Fibroblast of gingiva (primary cell): Measurements from ENCODE around the gene FUOM.

Source experiments
- DNase-seq: peaks from one replicate; pipeline ENCODE4 v3.0.0-alpha.2; 2011; ENCODE audit warnings: low read depth

FUOM gene

GRCh38 chr10:133366751-133367150 is 8.9 kb upstream of the FUOM start:
- DNase-seq = no peak

DNA sequence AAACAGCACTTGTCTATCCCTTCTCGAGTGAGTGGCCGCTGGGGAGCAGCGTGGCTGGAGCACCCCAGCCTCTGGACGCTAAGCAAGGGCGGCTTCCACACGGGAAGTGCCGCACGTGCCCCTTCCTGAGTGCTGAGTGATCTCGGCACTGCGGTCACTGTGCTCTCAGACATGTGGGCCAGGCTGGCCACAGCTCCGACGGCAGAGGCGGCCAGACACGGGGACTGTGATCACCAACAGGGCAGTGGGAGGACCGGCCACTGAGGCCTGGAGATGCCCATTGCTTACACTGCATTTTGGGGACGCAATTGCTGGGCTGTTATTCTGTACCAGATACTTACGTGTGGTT is 8.3 kb upstream of the FUOM start:
- no peak for DNase-seq

DNA sequence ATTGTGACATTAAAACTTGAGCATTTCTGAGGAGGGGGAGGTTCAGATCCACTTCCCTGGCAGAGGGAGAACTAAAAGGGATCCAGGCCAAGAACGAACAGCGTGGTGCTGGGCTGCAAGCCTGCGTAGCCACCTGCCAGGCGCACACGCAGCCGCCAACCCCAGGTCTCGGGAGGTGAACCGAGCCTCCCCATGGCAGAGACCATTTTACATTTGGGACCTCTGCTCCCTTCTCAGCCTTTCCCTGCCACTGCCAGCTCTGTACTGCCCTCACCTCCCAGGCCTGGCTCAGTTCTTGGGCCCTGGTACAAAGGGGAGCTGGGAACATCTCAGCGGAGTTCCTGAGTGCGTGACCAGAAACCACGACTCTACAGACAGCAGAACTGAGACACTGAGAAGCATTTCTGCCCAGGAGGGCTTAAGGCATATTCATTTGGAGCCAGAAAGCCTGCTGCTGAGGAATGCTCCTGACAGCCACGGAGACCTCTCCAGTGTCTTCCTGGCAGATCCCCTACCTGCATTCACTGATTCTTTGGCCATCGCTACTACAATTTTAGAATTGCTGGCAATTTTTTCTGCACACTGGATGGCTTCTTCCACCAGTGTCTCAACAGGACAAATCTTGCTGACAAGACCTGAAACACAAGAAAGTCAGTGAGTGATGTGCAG is 7.8 kb upstream of the FUOM start:
- DNase-seq = no peak

GRCh38 chr10:133364645-133365431 is 7.0 kb upstream of the FUOM start:
- DNase-seq = no peak

DNA sequence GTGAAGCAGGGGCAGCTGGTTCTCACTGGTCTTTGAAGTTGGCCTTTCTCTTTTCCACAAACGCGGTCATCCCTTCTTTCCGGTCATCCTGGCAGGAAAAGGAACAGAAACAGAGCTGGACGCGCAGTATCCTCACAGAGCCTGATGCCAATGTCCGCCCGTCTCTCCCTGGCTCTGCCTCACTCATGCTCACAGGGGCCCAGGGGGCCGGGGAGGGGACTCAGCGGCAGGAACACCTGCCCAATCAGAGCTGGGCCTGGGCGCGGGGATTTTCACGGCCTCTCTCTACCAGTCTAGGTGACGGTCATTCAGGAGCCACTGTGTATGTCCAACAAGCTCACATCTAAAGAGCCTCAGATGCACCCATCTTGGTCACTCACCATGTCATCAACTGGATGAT is 5.0 kb upstream of the FUOM start:
- no peak for DNase-seq

DNA sequence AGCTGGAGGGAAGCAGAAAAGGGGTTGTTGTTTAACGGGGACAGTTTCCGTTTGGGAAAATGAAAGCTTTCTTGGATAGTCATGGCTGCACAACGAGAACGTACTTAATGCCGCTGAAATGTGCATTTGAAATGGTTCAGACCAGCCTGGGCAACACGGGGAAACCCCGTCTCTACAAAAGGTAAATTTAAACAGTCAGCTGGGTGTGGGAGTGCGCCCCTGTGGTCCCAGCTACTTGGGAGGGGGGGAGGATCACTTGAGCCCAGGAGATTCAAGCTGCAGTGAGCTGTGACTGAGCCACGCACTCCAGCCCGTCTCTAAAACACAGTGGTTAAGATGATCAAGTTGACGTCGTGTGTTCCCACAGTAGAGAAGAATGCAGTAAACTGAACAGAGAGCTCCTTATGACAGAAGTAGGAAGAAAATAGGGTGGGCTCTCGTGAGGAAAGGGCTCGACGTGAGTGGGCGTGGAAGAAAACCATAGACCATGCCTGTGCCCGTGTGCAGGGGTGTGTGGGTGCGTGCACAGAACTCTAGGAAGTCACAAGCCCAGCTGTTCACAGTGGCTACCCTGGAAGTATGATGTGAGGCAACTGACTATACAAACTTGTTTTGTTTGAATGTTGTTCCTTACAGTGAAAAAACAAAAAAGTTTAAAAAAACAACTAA is 4.1 kb upstream of the FUOM start:
- DNase-seq = no peak

DNA sequence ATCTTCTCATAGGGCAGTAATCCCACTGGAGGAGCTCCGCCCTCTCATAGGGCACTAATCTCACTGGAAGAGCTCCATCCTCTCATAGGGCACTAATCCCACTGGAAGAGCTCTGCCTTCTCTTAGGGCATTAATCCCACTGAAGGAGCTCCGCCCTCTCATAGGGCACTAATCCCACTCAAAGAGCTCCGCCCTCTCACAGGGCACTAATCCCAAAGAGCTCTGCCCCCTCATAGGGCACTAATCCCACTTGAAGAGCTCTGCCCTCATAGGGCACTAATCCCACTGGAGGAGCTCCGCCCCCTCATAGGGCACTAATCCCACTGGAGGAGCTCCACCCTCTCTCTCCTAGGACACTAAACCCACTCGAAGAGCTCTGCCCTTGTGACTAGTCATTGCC is 3.4 kb upstream of the FUOM start:
- no peak for DNase-seq

- DNase-seq = no peak
These were observed 2.3 kb upstream of the FUOM start for GRCh38 chr10:133359972-133360610.

DNA sequence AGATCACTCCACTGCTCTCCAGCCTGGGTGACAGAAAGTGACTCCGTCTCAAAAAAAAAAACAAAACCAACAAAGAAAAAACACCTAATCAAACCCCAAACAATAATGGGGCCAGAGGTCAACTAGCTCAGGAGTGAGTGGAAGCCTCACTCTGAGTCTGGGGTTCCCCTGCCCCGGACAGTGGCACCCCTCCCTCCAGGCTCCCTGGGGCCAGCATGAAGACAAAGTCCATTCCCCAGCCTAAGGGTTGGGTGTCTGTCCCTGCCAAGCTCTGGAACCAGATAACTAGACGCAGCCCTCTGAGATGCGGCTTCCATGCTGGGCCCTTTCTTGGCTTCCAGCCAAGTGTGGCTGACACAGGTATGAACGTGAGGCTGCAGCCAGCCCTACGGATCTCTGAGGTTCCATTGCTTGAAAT is 1.7 kb upstream of the FUOM start:
- DNase-seq = no peak

- DNase-seq = no peak
These were observed 1.1 kb upstream of the FUOM start for GRCh38 chr10:133358925-133359310.

DNA sequence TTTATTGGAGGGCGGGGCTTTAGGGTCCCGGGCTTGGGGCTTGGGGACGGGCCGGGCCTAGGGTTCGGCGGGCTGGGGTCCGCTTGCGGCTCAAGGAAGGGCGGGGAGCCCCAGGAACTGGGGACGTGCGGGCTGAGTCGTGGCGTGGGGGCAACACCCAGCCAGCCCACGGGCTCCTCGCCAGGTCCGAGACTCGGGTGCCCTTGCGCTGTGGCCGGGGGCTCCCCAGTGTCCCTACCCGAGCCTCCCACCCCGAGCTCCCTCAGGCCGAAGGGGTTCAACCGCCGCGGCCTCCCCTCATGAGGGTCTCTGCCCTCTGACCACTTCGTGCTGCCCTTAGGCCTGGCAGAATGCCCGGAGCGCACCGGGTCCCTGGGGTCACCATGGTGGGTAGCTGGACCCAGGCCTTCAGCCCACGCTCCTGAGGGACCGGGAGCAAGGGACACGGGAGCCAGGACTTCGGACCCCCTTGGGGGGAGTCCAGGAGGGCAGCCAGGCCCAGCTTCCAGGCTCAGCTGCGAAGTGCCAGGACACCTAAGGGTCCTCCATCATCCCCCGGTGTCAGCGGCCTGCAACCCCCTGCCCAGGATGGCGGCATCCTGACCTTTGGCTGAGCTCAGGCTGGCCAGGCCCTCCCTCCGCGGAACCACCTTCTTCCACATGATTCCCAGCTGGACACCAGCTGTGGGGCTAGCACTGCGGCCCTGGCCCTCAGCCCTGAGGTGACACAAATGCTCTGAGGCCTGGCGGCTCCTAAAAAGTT is 524 bp upstream of the FUOM start:
- no peak for DNase-seq

GRCh38 chr10:133356549-133357284 is 1.1 kb downstream of the FUOM start:
- DNase-seq = no peak

- DNase-seq = no peak
These were observed 1.8 kb downstream of the FUOM start for GRCh38 chr10:133355991-133356390.

GRCh38 chr10:133355266-133355665 is 2.6 kb downstream of the FUOM start:
- no peak for DNase-seq

GRCh38 chr10:133354672-133355240 is 3.1 kb downstream of the FUOM start:
- DNase-seq = no peak

DNA sequence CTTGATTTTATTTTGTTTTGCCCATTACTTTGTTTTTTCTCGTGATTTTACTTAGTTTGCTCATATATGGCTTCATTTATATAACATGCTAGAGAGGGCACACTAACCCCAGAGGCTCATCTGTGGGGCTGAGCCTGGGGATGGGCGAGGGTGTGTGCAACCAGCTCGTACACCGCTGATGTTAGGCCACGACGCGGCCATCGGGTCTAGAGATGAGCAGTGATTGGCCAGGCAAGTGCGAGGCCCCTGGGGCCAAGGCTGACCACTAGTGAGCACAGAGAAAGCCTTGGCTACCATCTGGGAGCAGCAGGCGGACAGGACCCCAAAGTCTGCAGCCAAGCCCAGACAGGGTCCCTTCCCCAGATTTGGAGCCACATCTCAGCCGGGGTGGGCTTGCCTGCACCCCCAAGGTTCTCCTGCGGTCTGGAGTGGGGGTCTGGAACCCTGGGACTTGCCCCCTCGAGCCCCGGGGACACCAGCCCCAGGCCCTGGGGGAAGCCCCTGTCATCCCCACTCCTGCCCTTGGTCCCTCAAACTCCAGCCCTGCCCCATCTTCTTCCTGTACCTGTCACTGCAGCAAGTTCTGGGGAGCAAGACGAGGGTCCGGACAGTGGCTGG is 3.7 kb downstream of the FUOM start:
- no peak for DNase-seq

GRCh38 chr10:133353202-133353959 is 4.4 kb downstream of the FUOM start:
- no peak for DNase-seq

- DNase-seq = no peak
These were observed 6.2 kb downstream of the FUOM start for GRCh38 chr10:133351408-133352318.

DNA sequence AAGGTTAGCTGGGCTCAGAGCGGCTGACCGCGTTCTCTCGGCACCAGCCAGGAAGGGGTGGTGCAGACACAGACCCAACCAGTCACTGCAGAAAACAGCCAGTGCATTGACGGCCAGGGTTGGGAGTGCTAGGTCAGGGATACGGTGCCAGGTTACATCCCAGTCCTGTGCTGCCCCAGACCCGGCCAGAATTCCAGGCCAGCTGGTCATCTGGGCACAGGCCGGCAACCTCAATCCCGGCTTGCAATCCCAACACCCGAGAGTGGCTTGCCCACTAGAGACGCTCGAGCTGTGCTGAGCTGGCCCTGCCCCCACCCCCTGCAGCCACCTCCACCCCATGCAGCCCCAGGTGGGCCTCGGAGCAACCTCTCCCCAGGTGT is 6.9 kb downstream of the FUOM start:
- DNase-seq = no peak
